NOMO-1 (cell line): Measurements from ENCODE around the gene ARHGEF28.

Source experiments
- DNase-seq, 2 experiments: peaks; one replicate each; lab custom pipeline; 2025; ENCODE audit not compliant: unreplicated experiment in 2 of 2; lab: John Stamatoyannopoulos, UW

ARHGEF28 gene

DNA sequence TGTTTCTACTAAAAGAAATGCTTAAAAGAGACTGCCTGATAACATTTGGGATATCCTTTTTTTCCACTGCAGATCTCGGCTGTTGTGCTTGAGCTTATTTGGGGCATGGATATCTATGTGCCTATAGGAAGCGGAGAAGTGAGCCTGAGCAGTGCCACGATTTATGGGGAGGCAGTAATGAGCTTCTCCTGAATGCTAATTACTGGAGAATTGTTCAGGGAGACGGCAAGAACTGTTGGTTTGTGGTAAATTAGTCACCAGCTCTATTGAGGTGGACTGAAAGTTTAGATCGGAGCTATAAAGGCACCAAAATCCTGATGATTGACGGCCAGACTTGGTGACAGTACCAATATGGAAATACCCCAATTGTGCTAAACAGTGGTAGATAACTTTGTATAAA is 186.5 kb downstream of the ARHGEF28 start:
- DNase-seq, result peak in 1 of 2 experiments; percentile 8

DNA sequence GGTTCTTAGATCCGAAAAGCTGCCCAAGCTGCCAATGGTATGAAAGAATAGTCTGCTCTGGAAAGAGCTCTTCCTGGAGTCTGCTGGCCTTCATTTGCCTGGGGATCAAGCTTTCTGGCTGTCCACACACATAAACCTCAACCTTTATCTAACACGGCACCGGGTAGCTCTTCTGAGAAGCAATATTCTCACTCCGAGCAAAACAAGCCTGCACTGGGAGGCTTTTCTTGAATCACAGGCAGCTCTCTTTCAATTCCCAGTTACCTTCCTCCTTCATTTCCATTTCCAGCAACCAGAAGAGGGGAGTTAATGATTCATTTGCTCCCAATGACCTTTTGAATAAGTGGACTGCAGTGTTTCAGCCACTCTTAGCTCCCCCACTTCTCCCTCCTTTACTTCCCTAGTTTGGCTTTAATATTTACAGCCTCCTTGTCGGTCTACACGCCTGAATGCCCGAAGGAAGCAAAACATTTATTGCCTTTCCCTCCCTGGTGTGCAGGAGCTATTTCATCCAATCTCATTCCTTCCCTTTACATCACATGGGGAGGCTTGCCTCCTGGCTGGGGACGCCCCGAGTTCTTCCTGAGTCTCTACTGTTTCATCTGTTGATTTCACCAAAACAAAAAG is 187.1 kb downstream of the ARHGEF28 start:
- DNase-seq, result no peak

- DNase-seq, result no peak
These were observed 188.3 kb downstream of the ARHGEF28 start for GRCh38 chr5:73814233-73814846.

GRCh38 chr5:73815631-73816030 is 189.6 kb downstream of the ARHGEF28 start:
- no peak for DNase-seq

GRCh38 chr5:73816656-73817420 is 190.8 kb downstream of the ARHGEF28 start:
- no peak for DNase-seq

GRCh38 chr5:73818357-73818756 is 192.4 kb downstream of the ARHGEF28 start:
- DNase-seq, result no peak

GRCh38 chr5:73820326-73820725 is 194.3 kb downstream of the ARHGEF28 start:
- DNase-seq, result no peak

GRCh38 chr5:73821003-73821402 is 195.0 kb downstream of the ARHGEF28 start:
- DNase-seq, result no peak

GRCh38 chr5:73822278-73822988 is 196.4 kb downstream of the ARHGEF28 start:
- no peak for DNase-seq

DNA sequence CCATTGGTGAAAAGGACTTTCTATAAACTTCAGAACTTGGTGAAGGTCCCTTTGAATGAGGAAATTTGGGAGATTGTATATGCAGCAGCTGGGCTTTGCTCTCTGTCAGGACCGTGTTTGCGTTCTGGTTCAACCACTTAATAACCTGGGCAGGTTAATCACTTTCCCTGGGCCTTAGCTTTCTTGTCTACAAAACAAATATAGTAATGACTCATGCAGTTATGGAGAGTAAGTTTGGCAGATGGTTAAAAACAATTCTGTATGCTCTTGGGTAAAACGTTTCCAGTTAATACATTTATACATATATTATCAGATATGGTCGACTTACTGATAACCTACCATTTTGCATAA is 197.0 kb downstream of the ARHGEF28 start:
- no peak for DNase-seq

- DNase-seq, result no peak
These were observed 197.5 kb downstream of the ARHGEF28 start for GRCh38 chr5:73823508-73823925.

DNA sequence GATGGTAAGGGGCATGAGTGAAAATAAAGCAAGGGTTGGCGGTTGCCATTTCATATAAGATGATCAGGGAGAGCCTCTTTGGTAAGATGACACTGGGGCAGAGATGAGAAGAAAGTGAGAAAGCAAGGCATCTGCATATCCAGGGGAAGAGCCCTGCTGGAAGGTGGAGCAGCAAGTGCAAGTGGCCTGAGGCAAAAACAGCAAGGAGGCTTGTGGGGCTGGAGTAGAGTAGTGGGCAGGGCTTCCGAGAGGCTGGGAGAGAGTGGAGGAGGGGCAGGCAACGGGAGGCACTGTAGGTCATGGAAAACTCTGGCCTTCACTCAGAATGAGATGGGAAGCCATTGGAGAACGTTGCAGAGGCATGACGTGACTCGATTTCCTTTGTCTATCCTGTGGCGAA is 199.2 kb downstream of the ARHGEF28 start:
- DNase-seq, result no peak

DNA sequence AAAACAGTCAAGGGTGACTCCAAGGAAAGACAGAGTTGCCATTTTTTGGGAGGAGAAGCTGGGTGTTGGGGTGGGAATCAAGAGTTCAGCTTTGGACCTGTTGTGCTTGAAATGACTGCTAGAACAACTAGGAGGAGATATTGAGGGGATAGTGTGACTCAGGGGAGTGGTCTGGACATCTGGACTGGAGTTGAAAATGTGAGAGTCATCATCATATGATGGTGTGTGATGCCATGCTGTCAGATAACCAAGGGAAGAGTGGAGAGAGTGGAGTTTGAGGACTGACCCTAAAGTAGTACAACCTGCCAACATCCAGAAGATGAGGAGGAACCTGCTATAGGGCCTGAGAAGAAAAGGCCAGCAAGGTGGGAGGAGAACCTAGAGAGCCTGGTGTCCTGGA is 199.7 kb downstream of the ARHGEF28 start:
- no peak for DNase-seq

DNA sequence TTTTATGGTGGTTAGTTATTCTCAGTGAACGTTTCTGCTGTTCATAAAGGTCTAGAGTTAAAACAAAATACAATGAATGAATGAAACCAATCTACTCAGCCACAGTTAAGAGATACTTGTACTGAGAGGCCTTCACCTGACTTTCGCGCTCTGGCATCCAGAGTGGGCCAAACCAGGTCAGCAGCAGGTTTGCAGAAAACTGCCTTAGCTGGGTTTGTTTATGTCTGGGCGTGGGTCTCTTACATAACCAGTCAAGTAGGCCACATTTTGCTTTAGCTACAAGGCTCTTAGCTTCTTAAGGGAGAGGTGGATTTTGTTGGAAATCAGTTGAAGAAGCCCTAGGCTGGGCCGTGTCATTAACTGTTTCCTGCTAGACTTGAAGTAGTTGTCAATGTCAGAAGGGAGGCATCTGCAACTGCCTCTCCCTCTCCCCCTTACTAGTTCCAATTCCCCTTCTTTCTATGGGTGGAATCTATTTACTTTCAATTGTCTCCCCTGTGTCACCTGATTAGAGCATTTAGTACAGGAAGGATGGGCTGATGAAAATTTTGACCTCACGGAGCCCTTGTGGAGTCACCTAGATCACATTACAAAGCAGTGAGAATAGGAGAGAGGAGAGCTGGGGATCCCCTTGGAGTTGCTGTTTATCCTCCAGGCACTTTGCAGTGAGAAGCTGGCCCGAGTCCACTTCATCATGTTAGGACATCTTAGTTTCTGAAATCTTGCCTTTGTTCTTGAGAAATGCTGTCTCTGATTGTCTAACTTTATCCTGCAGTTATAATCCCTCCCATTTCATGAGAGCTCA is 200.5 kb downstream of the ARHGEF28 start:
- DNase-seq, result peak in 1 of 2 experiments; percentile 6

- no peak for DNase-seq
These were observed 201.1 kb downstream of the ARHGEF28 start for GRCh38 chr5:73827106-73827450.

GRCh38 chr5:73828465-73828864 is 202.5 kb downstream of the ARHGEF28 start:
- DNase-seq, result no peak

- no peak for DNase-seq
These were observed 204.7 kb downstream of the ARHGEF28 start for GRCh38 chr5:73830646-73831045.

DNA sequence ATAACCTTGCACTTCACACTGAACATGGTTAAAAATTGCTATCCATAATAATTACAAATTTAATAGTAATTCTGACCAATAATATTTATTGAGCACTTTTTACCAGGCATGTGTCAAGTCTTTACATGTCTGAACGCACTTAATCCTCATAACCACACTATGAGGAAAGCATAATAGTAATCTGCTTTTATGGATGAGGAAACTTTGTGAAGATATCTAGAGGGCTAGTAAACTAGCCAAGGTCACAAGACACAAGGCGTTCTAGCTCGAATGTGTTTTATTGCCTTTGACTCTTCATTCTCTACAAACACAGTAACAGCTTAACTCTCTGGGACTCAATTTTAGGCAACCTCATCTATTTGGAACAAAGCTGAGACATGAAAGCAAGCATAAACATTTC is 205.1 kb downstream of the ARHGEF28 start:
- DNase-seq, result no peak

- no peak for DNase-seq
These were observed 208.7 kb downstream of the ARHGEF28 start for GRCh38 chr5:73834693-73835092.

- no peak for DNase-seq
These were observed 209.7 kb downstream of the ARHGEF28 start for GRCh38 chr5:73835726-73836125.

GRCh38 chr5:73836607-73837006 is 210.6 kb downstream of the ARHGEF28 start:
- DNase-seq, result no peak
